Stimulated activated naive CD4-positive, alpha-beta T cell treated with Interleukin-2 at 50 U/mL for 16 hours (primary cell): ENCODE results near the gene RNF213.
"Not testable (repeated sequence)": the region's sequence is repeated elsewhere in the genome, so short reads cannot be mapped to it uniquely, and the experiment has no call there.

Experiments used
- DNase-seq: peaks from one replicate; lab custom pipeline; 2025; lab: John Stamatoyannopoulos, UW

The RNF213 gene

GRCh38 chr17:80252871-80253270 is 7.8 kb upstream of the RNF213 start:
- DNase-seq: peak; percentile 85

GRCh38 chr17:80253631-80254395 is 6.8 kb upstream of the RNF213 start:
- DNase-seq: no peak

- DNase-seq: peak; percentile 70
Observed at GRCh38 chr17:80254396-80255251, 6.0 kb upstream of the RNF213 start.

GRCh38 chr17:80256034-80256350 is 4.7 kb upstream of the RNF213 start:
- DNase-seq: no peak

- DNase-seq: no peak
Observed at GRCh38 chr17:80257716-80258213, 2.9 kb upstream of the RNF213 start.

GRCh38 chr17:80258296-80258695 is 2.4 kb upstream of the RNF213 start:
- DNase-seq: not testable (repeated sequence)

- no peak for DNase-seq
Observed at GRCh38 chr17:80259457-80260068, 1.1 kb upstream of the RNF213 start.

- peak; percentile 73 for DNase-seq
Observed at GRCh38 chr17:80260069-80260535, 550 bp upstream of the RNF213 start.

GRCh38 chr17:80261159-80261894 is 675 bp downstream of the RNF213 start:
- peak; percentile 51 for DNase-seq

GRCh38 chr17:80261895-80262279 is 1.2 kb downstream of the RNF213 start:
- DNase-seq: no peak

GRCh38 chr17:80262291-80262690 is 1.6 kb downstream of the RNF213 start:
- DNase-seq: no peak

GRCh38 chr17:80262775-80263244 is 2.2 kb downstream of the RNF213 start:
- no peak for DNase-seq

- DNase-seq: peak; percentile 86
Observed at GRCh38 chr17:80263253-80264204, 2.9 kb downstream of the RNF213 start.

- peak; percentile 56 for DNase-seq
Observed at GRCh38 chr17:80264205-80265075, 3.8 kb downstream of the RNF213 start.

- peak; percentile 83 for DNase-seq
Observed at GRCh38 chr17:80265205-80266068, 4.8 kb downstream of the RNF213 start.

- DNase-seq: no peak
Observed at GRCh38 chr17:80267391-80267790, 6.7 kb downstream of the RNF213 start.

GRCh38 chr17:80268427-80268826 is 7.8 kb downstream of the RNF213 start:
- DNase-seq: no peak

- DNase-seq: no peak
Observed at GRCh38 chr17:80269405-80269807, 8.8 kb downstream of the RNF213 start.

GRCh38 chr17:80270104-80270503 is 9.5 kb downstream of the RNF213 start:
- DNase-seq: no peak
